HG03064 (cell line): ENCODE data around the gene FRYL.
"Not testable (repeated sequence)": the region's sequence is repeated elsewhere in the genome, so short reads cannot be mapped to it uniquely, and the experiment has no call there.

ENCODE experiments used
- ATAC-seq: cut with Tn5 transposase; IDR thresholded peaks from one replicate; pipeline ENCODE4 v1.9.1; 2021; ENCODE audit warnings: low read depth; ENCODE audit not compliant: unreplicated experiment

The FRYL gene

GRCh38 chr4:48787056-48787455 is 7.0 kb upstream of the FRYL start:
- ATAC-seq = no peak

DNA sequence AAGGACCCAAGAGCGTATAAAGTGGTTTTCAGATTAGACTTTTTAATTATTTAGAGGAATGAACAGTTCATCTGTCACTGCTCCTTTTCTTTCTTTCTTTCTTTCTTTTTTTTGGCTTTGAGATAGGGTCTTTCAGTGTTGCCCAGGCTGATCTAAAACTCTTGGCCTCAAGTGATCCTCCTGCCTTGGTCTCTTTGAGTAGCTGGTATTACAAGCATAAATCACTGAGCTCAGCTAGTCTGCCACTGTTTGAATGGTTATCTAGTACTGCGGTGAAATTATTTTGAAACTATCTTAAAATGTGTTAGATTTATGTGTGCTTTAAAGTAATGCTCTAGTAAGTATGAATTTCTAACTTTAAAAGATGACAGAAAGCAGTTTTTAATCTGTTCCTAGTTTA is 6.5 kb upstream of the FRYL start:
- no peak for ATAC-seq

- ATAC-seq = no peak
Observed at GRCh38 chr4:48785302-48785701, 5.2 kb upstream of the FRYL start.

- no peak for ATAC-seq
Observed at GRCh38 chr4:48781968-48782367, 1.9 kb upstream of the FRYL start.

DNA sequence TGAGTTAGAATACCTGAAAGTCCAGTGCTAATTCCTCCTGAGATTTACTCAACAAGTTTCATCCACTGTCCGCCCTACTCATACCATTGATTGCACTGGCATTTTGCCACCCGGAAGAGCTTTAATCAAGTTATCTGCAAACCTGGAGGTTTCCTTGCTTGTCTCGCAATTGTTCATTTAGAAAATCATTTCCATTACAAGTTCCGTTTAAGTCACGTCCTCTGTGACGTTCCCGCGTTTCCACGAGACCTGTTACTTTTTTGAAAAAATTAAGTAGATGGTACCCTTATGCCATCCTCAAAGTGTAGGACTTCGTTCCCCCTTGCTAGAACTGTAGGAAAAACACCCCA is 761 bp upstream of the FRYL start:
- ATAC-seq = no peak

DNA sequence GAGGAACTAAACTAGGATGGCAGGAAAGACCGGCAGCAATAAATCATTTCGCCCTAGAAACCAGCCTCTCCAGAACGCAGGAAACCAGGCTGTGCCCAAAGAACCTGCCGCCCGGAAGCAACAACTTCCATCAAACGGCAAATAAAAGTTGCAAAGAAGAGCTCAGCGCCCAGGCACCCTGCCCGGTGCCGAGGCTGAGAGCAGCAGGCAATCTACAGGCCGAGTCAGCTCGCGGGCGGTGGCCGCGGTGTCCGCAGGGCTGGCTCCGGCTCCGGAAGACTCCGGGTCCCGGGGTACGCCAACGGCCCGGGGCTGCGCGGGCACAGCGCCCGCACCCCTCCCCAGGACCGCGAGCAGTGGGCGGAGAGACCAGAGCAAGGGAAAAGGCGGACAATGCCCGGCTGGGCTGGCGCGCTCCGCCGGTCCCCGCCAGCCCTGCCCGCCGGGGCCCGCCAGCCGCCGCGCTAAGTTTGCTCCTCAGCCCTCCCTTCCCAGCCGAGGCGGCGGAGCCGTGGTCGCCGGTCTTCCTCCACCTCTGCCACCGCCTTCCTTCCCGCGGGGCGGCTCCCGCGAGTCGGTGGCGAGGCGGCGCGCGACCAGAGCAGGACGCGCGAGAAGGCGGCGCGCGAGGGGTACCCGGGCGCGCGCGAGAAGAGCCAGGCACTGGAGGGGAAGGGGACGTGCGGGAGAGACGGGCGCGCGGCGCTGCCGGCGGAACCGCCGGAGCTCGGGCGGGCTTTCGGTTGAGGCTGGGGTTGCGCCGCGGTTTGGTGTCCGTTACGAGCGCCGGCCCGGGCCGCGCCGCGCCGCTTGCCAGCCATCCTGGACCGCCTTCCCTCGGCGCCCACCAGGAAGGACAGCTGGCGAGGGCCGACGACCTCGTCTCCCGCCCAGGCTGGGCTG is 733 bp downstream of the FRYL start:
- peak; percentile 40 for ATAC-seq

DNA sequence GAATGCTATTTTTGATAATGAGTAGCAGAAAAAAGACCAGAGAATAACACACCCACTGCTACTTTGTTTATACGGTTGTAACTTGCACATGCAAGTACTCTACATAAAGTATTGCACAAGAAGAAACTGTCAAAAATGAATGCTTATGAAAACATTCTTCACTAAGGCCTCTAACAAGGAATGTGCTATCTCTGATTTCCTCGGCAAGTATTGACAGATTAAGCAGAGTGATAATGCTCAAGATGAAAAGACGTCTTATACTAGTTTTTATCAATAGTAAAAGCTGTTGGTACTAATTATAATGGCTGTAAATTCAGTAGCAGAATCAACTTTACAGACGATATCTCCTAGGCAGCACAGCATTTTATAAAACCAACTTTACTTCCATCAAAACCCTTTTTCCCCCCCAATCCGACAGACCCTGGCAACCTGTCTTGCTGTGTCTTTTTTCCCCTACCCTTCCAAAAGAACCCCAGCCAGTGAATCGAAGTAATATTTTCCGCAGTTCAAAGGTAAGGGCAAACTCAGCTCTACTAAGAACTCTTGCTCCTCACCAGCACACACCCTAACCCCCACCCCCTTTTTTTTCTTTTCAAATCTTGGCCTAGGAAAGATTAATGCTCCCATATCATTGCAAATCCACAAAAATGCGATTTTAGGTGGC is 1.5 kb downstream of the FRYL start:
- ATAC-seq = no peak

DNA sequence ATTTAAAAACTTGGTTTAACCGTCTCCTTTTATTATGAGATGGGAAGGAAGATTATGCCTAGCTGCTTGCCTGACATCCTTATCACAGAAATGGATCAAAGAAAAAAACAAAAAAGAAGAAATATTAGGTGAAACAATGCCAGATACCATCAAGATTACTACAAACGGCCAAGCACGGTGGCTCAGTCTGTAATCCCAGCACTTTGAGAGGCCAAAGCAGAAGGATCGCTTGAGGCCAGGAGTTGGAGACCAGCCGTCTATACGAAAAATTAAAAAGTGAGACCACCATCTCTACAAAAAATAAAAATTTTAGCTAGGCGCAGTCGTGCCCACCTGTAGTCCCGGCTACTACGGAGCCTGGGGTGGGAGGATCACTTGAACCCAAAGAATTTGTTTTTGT is 2.3 kb downstream of the FRYL start:
- no peak for ATAC-seq

- ATAC-seq = no peak
Observed at GRCh38 chr4:48774760-48775710, 5.0 kb downstream of the FRYL start.

DNA sequence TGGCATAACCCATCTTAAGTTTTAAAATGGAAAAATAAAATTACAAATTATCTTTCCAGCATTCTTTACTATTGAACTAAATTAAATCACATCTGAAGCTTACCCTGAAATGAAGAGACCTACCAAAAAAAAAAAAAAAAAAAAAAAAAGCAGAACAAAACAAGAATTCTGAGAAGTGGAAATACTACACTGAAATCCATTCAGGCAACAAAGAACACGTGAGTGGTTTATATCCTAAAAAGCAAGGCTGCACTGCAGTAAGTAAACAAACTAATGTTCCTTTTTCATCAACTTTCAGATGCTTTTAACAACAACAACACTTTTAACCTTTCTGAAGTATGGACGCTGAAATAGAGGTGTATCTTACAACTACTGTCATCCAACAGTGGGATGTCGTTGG is 7.5 kb downstream of the FRYL start:
- no peak for ATAC-seq

DNA sequence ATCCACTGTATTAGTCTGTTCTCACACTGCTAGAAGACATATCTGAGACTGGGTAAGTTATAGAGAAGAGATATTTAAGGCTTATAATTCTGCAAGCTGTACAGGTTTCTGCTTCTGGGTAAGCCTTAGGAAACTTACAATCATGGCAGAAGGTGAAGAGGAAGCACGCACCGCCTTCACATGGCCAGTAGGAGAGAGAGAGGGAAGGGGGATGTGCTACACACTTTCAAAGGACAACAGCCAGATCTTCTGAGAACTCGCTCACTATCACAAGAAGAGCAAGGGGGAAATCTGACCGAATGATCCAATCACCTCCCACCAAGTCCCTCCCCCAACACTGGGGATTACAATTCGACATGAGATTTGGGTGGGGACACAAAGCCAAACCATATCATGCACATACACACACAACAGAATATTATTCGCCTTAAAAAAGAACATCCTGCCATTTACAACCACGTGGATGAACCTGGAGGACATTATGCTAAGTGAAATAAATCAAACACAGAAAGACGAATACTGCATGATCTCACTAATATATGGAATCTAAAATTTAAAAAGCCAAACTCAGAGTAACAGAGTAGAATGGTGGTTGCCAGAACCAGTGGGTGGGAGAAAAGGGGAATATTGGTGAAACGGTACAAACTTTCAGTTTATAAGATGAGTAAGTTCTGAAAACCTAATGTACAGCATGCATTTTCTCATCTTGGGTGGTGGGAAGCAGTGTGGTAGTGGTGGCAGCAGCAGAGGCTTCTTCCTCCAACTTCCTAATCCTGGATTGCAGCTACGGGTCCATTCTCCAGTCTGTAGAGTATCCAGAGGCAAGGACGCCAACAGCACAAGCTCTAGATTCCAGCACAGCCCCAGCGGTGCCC is 12.8 kb downstream of the FRYL start:
- ATAC-seq = no peak

GRCh38 chr4:48766131-48766792 is 13.8 kb downstream of the FRYL start:
- ATAC-seq = no peak

- ATAC-seq = no peak
Observed at GRCh38 chr4:48762408-48762807, 17.7 kb downstream of the FRYL start.

DNA sequence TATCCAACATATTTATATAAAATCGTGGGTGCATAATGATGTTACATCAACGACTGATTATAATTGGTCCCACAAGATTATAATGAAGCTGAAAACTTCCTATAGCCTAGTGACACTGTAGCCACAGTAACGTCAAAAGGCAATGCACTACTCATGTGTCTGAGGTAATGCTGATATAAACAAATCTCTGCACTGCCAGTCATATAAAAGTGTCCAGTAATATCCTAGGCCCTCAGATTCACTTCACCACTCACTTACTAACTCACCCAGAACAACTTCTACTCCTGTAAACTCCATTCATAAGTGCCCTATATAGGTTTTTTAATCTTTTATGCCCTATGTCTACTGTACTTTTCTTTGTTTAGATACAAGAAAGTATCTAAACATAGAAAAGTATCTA is 18.8 kb downstream of the FRYL start:
- no peak for ATAC-seq

- ATAC-seq = not testable (repeated sequence)
Observed at GRCh38 chr4:48758703-48759102, 21.4 kb downstream of the FRYL start.

DNA sequence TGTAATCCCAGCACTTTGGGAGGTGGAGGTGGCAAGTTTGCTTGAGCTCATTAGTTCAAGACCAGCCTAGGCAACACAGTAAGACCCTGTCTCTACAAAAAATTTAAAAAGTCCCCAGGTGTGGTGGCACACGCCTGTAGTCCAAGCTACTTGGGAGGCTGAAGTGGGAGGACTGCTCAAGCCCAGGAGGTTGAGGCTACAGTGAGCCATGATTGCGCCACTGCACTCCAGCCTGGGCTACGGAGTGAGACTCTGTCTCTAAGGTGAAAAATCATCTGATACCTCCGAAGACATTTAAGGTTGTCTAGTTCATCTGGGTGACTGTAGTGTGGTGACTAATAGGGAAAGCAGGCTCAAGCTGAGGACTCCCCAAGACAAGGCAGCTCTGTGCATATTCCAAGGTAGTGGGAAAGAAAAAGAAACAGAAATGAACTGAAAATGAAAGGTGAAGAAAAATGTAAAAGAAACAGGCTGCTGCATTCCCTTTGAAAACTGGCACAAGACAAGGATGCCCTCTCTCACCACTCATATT is 23.3 kb downstream of the FRYL start:
- no peak for ATAC-seq

- no peak for ATAC-seq
Observed at GRCh38 chr4:48755281-48755680, 24.8 kb downstream of the FRYL start.

DNA sequence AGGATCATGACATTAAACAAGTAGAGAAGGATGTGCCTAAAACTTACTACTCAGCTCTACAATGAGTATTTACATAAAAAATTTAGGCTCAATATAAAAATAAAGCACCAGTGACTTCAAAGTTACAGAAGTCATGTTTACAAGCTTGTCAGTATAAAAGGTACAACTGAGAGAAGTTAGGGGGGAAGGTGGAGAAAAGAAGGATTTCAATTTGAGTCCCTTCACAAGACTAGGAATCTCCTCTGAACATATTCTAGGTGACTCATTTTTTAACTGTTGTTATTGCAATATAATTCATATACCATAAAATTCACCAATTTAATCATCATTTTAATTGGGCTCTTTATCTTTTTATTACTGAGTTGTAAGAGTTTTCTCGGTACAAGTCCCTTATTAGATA is 26.9 kb downstream of the FRYL start:
- ATAC-seq = no peak

- ATAC-seq = no peak
Observed at GRCh38 chr4:48752726-48753125, 27.4 kb downstream of the FRYL start.
